Ishikawa (cell line): ENCODE results near the gene C14orf132.

ENCODE experiments used
- CEBPB ChIP-seq: IDR thresholded peaks from 2 replicates; pipeline ENCODE4 v1.6.1; 2012
- CREB1 ChIP-seq: IDR thresholded peaks from 2 replicates; pipeline ENCODE4 v1.6.1; 2012; ENCODE audit warnings: low read depth
- EGR1 ChIP-seq: IDR thresholded peaks from 2 replicates; pipeline ENCODE4 v1.6.1; 2012
- EP300 ChIP-seq: IDR thresholded peaks from 2 replicates; pipeline ENCODE4 v1.6.1; 2012; ENCODE audit warnings: borderline replicate concordance
- FOXM1 ChIP-seq: IDR thresholded peaks from 2 replicates; pipeline ENCODE4 v1.6.1; 2012; ENCODE audit warnings: low read depth, borderline replicate concordance
- NFIC ChIP-seq: IDR thresholded peaks from 2 replicates; pipeline ENCODE4 v1.6.1; 2012
- RAD21 ChIP-seq: IDR thresholded peaks from 2 replicates; pipeline ENCODE4 v1.6.1; 2012; ENCODE audit warnings: low read depth
- TAF1 ChIP-seq: IDR thresholded peaks from 2 replicates; pipeline ENCODE4 v1.6.1; 2012; ENCODE audit warnings: low read depth, mild to moderate bottlenecking
- TCF12 ChIP-seq: IDR thresholded peaks from 2 replicates; pipeline ENCODE4 v1.6.1; 2012; ENCODE audit warnings: low read depth
- TEAD4 ChIP-seq: IDR thresholded peaks from 2 replicates; pipeline ENCODE4 v1.6.1; 2012
- YY1 ChIP-seq: IDR thresholded peaks from 2 replicates; pipeline ENCODE4 v1.6.1; 2012; ENCODE audit warnings: low read depth
- ZBTB7A ChIP-seq: IDR thresholded peaks from 2 replicates; pipeline ENCODE4 v1.6.1; 2012; ENCODE audit warnings: low read depth
- TF ChIP-seq, protein P1 (sequence below): IDR thresholded peaks from 2 replicates; pipeline ENCODE4 v1.6.1; 2012
- TF ChIP-seq, protein P2 (sequence below): IDR thresholded peaks from 2 replicates; pipeline ENCODE4 v1.6.1; 2012
- TF ChIP-seq, protein P3 (sequence below): IDR thresholded peaks from 2 replicates; pipeline ENCODE4 v1.6.1; 2012; ENCODE audit warnings: low read depth, mild to moderate bottlenecking

The C14orf132 gene

DNA sequence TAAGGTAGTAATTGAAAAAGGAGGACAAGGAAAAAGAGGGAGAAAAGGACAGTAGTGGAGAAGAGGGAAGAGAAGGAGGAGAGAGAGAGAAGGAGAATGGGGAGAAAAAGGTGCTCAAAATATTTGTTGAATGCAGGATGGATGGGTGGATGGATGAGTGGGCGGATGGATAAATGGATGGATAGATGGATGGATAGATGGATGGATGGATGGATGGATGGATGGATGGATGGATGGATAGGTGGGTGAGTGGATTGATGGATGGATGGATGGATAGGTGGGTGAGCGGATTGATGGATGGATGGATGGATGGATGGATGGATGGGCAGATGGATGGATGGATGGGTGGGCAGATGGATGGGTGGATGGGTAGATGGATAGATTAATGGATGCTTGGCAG, 21.3 kb upstream of the C14orf132 start:
- TF ChIP-seq TAF1, result no peak
- no peak for TF ChIP-seq RAD21
- no peak for TF ChIP-seq TEAD4
- no peak for TF ChIP-seq EGR1
- no peak for TF ChIP-seq CEBPB
- TF ChIP-seq, protein P1, sequence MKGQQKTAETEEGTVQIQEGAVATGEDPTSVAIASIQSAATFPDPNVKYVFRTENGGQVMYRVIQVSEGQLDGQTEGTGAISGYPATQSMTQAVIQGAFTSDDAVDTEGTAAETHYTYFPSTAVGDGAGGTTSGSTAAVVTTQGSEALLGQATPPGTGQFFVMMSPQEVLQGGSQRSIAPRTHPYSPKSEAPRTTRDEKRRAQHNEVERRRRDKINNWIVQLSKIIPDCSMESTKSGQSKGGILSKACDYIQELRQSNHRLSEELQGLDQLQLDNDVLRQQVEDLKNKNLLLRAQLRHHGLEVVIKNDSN, result no peak
- TF ChIP-seq FOXM1, result no peak
- no peak for TF ChIP-seq TCF12
- no peak for TF ChIP-seq CREB1
- TF ChIP-seq YY1, result no peak
- TF ChIP-seq, protein P2, sequence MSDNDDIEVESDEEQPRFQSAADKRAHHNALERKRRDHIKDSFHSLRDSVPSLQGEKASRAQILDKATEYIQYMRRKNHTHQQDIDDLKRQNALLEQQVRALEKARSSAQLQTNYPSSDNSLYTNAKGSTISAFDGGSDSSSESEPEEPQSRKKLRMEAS, result no peak
- TF ChIP-seq, protein P3, sequence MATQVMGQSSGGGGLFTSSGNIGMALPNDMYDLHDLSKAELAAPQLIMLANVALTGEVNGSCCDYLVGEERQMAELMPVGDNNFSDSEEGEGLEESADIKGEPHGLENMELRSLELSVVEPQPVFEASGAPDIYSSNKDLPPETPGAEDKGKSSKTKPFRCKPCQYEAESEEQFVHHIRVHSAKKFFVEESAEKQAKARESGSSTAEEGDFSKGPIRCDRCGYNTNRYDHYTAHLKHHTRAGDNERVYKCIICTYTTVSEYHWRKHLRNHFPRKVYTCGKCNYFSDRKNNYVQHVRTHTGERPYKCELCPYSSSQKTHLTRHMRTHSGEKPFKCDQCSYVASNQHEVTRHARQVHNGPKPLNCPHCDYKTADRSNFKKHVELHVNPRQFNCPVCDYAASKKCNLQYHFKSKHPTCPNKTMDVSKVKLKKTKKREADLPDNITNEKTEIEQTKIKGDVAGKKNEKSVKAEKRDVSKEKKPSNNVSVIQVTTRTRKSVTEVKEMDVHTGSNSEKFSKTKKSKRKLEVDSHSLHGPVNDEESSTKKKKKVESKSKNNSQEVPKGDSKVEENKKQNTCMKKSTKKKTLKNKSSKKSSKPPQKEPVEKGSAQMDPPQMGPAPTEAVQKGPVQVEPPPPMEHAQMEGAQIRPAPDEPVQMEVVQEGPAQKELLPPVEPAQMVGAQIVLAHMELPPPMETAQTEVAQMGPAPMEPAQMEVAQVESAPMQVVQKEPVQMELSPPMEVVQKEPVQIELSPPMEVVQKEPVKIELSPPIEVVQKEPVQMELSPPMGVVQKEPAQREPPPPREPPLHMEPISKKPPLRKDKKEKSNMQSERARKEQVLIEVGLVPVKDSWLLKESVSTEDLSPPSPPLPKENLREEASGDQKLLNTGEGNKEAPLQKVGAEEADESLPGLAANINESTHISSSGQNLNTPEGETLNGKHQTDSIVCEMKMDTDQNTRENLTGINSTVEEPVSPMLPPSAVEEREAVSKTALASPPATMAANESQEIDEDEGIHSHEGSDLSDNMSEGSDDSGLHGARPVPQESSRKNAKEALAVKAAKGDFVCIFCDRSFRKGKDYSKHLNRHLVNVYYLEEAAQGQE, result no peak
- TF ChIP-seq ZBTB7A, result no peak
- no peak for TF ChIP-seq NFIC
- TF ChIP-seq EP300, result no peak

DNA sequence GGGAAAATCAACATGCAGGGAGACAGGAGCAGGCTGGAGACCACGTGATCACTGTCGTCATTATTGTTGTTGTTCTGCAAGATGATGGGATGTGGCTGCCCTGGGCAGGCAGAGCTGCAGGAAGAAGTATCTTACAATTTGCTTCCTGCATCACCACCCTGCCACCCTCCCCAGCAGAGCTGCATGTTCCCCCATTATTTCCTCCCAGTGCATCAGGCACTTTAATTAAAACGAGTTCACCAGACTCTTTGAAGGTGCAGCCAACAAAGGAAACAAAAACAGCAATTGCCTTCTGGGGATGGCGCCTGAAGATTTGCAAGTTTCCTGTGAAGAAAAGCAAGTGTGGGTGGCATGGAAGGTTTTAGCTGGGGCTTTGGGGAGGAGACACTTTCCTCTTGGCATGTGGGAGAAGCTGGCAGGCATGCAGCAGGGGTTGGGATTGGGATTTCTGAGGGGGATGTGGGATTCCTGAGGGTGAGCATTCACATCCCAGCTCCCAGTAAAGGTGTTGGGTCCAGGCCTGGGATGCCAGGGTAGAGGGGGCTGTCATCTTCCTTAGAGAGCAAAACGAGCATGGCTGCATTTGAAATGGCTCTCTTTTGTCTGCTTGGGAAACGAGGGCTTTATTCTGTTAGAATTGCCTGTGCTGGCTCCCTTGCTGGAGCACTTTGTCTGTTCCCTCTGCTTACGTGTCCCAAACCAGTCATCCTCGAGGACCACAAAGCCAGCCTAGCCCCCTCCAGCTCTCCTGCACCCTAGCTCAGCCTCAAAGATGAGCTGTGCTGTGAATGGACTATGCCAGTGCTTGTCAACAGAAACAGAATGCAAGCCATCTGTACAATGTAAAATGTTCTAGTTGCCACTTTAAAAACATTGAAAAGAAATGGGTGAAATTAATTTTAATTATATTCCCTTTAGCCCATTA, 11.5 kb upstream of the C14orf132 start:
- TF ChIP-seq NFIC (no peak), TAF1 (no peak), RAD21 (no peak), ZBTB7A (no peak), CREB1 (no peak), TEAD4 (no peak), YY1 (no peak)
- TF ChIP-seq, protein P1, result 0 out of 2 replicates have a peak, but pooled peaks have one; percentile 28

DNA sequence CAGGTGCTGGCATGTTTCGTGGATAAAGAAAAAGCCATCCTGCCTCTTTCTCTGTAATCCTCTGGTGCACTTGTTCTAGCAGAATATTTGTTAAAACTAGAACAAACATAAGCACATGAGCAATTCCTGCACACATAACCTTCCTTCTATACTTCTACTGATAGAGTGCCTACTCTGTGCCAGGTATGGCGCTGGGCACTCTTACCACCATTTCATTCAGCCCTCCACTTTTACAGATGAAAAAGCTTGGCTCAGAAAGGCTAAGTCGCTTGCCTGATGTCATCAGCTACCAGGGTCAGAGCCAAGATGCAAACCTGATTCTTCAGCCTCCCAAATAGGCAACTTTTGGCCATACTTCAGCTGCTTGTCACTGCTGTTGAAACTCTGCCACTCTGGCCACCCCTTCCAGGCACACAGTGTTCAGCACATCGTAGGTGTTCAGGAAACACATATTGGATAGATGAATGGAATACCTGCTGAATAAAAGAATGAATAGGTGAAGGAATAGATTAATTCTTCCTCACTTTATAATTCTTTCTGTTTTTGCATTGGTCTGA, 10.0 kb upstream of the C14orf132 start:
- TF ChIP-seq TAF1 (no peak), CREB1 (no peak), CEBPB (no peak)

DNA sequence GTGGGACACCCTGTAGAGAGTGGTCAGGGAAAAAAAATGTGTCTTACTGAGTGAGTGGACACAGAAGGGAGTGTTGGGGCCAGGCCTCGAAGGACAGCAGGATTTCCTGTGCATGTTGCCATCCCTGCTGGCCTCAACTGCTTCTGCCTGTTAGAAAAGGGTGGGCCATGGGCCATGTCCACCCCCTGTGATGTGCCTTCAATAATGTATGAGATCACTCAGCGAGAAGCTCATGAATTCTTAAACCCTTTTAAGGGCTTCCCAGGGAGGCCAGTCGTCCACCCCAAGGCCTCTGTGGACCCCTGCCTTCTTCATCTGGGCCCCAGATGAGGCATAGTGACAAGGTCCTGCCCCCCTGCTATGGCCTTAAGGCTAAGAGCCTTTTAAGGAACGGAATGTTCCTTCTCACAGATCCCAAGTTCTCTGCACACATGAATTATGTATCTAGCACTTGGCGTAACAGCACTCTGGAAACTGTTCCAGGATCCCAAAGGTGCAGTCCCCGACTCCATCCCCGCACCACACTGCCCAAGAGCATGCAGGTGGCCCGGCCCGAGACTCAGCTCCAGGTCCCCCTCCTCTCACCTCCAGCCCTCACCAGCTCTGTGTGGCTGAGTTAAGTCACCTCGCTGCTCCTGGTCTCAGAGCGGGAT, 8.9 kb upstream of the C14orf132 start:
- TF ChIP-seq RAD21, result no peak
- no peak for TF ChIP-seq CREB1
- TF ChIP-seq, protein P2, result no peak
- TF ChIP-seq TAF1, result no peak
- no peak for TF ChIP-seq CEBPB
- no peak for TF ChIP-seq TCF12
- no peak for TF ChIP-seq FOXM1
- TF ChIP-seq EP300, result no peak
- TF ChIP-seq, protein P1, result no peak
- no peak for TF ChIP-seq NFIC
- TF ChIP-seq, protein P3, result no peak
- TF ChIP-seq ZBTB7A, result no peak
- TF ChIP-seq YY1, result no peak
- TF ChIP-seq TEAD4, result no peak
- TF ChIP-seq EGR1, result no peak

DNA sequence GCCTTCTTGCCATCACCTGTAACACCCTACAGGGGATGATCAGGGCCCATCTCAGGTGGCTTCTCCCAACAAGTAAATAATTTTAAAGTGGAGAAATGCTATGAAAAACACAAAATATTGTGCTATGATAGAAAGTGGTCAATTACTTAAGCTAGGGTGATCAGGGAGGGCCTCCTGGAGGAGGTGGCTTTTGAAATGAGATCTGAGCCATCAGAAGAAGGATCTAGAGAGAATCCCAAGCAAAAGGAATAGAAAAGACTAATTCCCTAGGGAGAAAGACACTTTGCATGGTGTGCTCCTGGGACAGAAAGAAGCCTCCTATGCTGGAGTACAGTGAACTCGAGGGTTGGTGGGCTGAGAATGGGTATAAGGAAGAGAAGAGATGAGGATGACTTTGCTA, 7.5 kb upstream of the C14orf132 start:
- TF ChIP-seq CEBPB (no peak), CREB1 (no peak), TAF1 (no peak), YY1 (no peak), RAD21 (no peak), TEAD4 (no peak), EP300 (no peak), ZBTB7A (no peak), NFIC (no peak), FOXM1 (no peak), TCF12 (no peak), EGR1 (no peak)
- TF ChIP-seq, protein P2, result no peak
- TF ChIP-seq, protein P3, result no peak
- TF ChIP-seq, protein P1, result no peak
